ENCODE data around the gene SLC25A25. TPM values are rescaled to one million over a fixed set of nuclear protein-coding genes. Genes with fewer than 3 reads are reported as not detected.

SLC25A25 gene
- total RNA-seq, 1 experiment from 2014 or later = 10.7 TPM

DNA sequence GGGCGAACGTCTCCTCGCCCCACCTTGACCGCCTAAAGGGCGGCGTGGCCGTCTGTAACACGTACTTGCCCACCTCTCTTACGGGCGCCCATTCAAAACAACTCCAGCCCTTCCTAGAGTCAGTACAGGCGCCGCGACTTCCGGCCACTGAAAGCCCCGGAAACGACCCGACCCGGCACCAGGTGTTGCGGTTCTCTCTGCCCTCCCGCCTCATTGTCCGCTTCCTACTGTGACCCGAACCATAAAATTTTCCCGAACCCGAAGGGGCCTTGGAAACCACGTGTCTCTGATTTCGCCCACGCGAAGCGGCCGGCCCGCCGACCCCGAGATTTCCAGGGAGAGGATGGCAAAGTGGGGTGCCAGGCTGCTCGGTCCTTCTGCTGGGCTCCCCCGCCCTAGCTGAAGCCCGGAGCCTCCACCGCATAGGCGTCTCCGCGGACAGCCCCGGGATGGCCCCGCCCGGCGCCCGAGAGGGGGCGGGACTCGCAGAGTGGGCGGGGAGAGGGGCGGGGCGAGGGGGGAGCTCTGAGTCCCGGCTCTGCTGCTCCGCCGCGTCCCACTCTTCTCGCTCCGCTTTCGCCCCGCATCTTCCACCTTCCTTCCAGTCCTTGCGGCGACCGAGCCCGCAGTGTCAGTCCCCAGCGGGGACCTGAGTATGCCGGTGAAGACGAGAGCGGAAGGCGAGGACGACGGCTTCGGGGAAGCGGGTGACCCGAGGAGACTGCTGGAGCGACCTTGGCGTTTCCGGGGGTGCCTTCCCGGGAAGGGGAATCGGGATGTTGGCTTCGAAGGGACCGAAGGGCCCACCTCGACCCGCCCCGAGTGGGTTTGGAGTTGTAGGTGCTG is 60.2 kb downstream of the SLC25A25 start:
- H3K4me3 ChIP-seq (ENCODE audit: low read depth in 2 of 2, low read length in 2 of 2) = peak overlapping the region; percentile 80 to 83
- ATAC-seq = peak; percentile 86
- 0 out of 2 replicates have a peak, but pooled peaks cover 3% of the 10 kb centered on the region for H3K4me1 ChIP-seq (ENCODE audit: control insufficient read depth, insufficient read depth, low read length)
- ChIA-PET POLR2A (no interaction called here), CTCF (no interaction called here)
- TF ChIP-seq TCF7L2 (IDR thresholded peaks at IDR 0.05; ENCODE audit: low read depth, low read length) (no peak), SIN3A (IDR thresholded peaks at IDR 0.05; ENCODE audit: borderline replicate concordance, insufficient read depth, low read depth, low read length) (0 out of 2 replicates have a peak, but pooled peaks have one; percentile 49), POLR2AphosphoS5 (IDR thresholded peaks at IDR 0.05; ENCODE audit: low read depth, low read length) (peak; percentile 30; the same call in 1 of the 2 replicates), CTCF (IDR thresholded peaks at IDR 0.05) (no peak)
- TF ChIP-seq, protein P1, sequence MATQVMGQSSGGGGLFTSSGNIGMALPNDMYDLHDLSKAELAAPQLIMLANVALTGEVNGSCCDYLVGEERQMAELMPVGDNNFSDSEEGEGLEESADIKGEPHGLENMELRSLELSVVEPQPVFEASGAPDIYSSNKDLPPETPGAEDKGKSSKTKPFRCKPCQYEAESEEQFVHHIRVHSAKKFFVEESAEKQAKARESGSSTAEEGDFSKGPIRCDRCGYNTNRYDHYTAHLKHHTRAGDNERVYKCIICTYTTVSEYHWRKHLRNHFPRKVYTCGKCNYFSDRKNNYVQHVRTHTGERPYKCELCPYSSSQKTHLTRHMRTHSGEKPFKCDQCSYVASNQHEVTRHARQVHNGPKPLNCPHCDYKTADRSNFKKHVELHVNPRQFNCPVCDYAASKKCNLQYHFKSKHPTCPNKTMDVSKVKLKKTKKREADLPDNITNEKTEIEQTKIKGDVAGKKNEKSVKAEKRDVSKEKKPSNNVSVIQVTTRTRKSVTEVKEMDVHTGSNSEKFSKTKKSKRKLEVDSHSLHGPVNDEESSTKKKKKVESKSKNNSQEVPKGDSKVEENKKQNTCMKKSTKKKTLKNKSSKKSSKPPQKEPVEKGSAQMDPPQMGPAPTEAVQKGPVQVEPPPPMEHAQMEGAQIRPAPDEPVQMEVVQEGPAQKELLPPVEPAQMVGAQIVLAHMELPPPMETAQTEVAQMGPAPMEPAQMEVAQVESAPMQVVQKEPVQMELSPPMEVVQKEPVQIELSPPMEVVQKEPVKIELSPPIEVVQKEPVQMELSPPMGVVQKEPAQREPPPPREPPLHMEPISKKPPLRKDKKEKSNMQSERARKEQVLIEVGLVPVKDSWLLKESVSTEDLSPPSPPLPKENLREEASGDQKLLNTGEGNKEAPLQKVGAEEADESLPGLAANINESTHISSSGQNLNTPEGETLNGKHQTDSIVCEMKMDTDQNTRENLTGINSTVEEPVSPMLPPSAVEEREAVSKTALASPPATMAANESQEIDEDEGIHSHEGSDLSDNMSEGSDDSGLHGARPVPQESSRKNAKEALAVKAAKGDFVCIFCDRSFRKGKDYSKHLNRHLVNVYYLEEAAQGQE (IDR thresholded peaks at IDR 0.05; ENCODE audit: insufficient read depth in 1 of 2, low read depth in 2 of 2, low read length in 1 of 2) = no peak
- in situ Hi-C loops (cut with HindIII; ENCODE audit: low pct_unique_long_range_greater_than_20kb, low sequenced_read_pairs) (no loop called here), intact Hi-C loops (cut with micrococcal nuclease; ENCODE audit: unreplicated experiment) (no loop called here)
- H3K27me3 ChIP-seq (ENCODE audit: control insufficient read depth, insufficient read depth, low read length) = no peaks in the 10 kb centered on the region
- peak overlapping the region; percentile 85 for H3K27ac ChIP-seq (ENCODE audit: low read length)
- peak; percentile 50 for DNase-seq (ENCODE audit: low read depth, low spot score)
- BruUV-seq (replicated peaks) = no TSS peak
- peaks cover 2% of the 10 kb centered on the region; the same call in 1 of the 2 replicates for H3K36me3 ChIP-seq (ENCODE audit: control insufficient read depth, insufficient read depth, low read length)
- no peaks in the 10 kb centered on the region for H3K9me3 ChIP-seq (ENCODE audit: control insufficient read depth, insufficient read depth, low read depth, low read length)

GRCh38 chr9:128128836-128129590 is 61.0 kb downstream of the SLC25A25 start:
- CTCF ChIA-PET = no interaction called here
- no TSS peak for BruUV-seq (replicated peaks)
- no peak for DNase-seq (ENCODE audit: low read depth, low spot score)

More at GRCh38 chr9:128128836-128129590, 61.0 kb downstream of the SLC25A25 start:
- in situ Hi-C loops (cut with HindIII; ENCODE audit: low pct_unique_long_range_greater_than_20kb, low sequenced_read_pairs) (no loop called here), intact Hi-C loops (cut with micrococcal nuclease; ENCODE audit: unreplicated experiment) (no loop called here)
- POLR2A ChIA-PET = no interaction called here
- Histone ChIP-seq H3K9me3 (ENCODE audit: control insufficient read depth, insufficient read depth, low read depth, low read length) (no peaks in the 10 kb centered on the region), H3K27ac (ENCODE audit: low read length) (peak overlapping the region; percentile 85), H3K4me1 (ENCODE audit: control insufficient read depth, insufficient read depth, low read length) (0 out of 2 replicates have a peak, but pooled peaks cover 3% of the 10 kb centered on the region), H3K27me3 (ENCODE audit: control insufficient read depth, insufficient read depth, low read length) (no peaks in the 10 kb centered on the region), H3K36me3 (ENCODE audit: control insufficient read depth, insufficient read depth, low read length) (peaks cover 2% of the 10 kb centered on the region; the same call in 1 of the 2 replicates), H3K4me3 (ENCODE audit: low read depth in 2 of 2, low read length in 2 of 2) (peak overlapping the region; percentile 80 to 83)
- no peak for ATAC-seq
- TF ChIP-seq TCF7L2 (IDR thresholded peaks at IDR 0.05; ENCODE audit: low read depth, low read length) (no peak), CTCF (IDR thresholded peaks at IDR 0.05) (no peak), SIN3A (IDR thresholded peaks at IDR 0.05; ENCODE audit: borderline replicate concordance, insufficient read depth, low read depth, low read length) (no peak), POLR2AphosphoS5 (IDR thresholded peaks at IDR 0.05; ENCODE audit: low read depth, low read length) (no peak)
- TF ChIP-seq, protein P1 (IDR thresholded peaks at IDR 0.05; ENCODE audit: insufficient read depth in 1 of 2, low read depth in 2 of 2, low read length in 1 of 2) = no peak
